Spinal cord (tissue), 10 donors: Measurements from ENCODE around the gene TNFRSF8. TPM values are rescaled to one million over a fixed set of nuclear protein-coding genes. Genes with fewer than 3 reads are reported as not detected.

Source experiments
- DNase-seq, 6 donors: peaks; one replicate each; pipeline versions ENCODE4 v3.0.0 to v3.0.0-alpha.2; 2013 to 2015; ENCODE audit warnings: low spot score in 6 of 6, low read depth in 4 of 6
- H3K27ac ChIP-seq: one replicate; pipeline ENCODE4 v1.5.1; 2013; ENCODE audit warnings: low read depth, low read length, control low read depth
- H3K27me3 ChIP-seq: one replicate; pipeline ENCODE4 v1.6.1; 2013; ENCODE audit warnings: low read length; ENCODE audit not compliant: control insufficient read depth, insufficient read depth
- H3K36me3 ChIP-seq: one replicate; pipeline ENCODE4 v1.6.1; 2013; ENCODE audit warnings: low read length; ENCODE audit not compliant: control insufficient read depth, insufficient read depth
- H3K4me1 ChIP-seq: one replicate; pipeline ENCODE4 v1.6.1; 2013; ENCODE audit warnings: low read length; ENCODE audit not compliant: control insufficient read depth, insufficient read depth
- H3K4me3 ChIP-seq: one replicate; pipeline ENCODE4 v1.5.1; 2013; ENCODE audit warnings: low read depth, low read length, control low read depth
- H3K9me3 ChIP-seq: one replicate; pipeline ENCODE4 v1.6.1; 2013; ENCODE audit warnings: low read length; ENCODE audit not compliant: control insufficient read depth, insufficient read depth
- WGBS: methylation state at CpG from one replicate; pipeline ENCODE4 v1.1.5; 2013; ENCODE audit warnings: missing lambda C conversion rate; ENCODE audit not compliant: insufficient coverage; 5-methylcytosine and 5-hydroxymethylcytosine counted together
- polyA plus RNA-seq, 2 donors: library from polyadenylated mRNA; unstranded; fragments of 120-200 nt; gene quantifications; one replicate each; pipeline ENCODE4 v1.2.1, GENCODE V29; 2013; ENCODE audit not compliant: insufficient read length in 2 of 2
- total RNA-seq, 2 donors: library from RNA; depleted of rRNA in 1 of 2; stranded (reverse); fragments of 120-200 nt in 1 of 2; fragments of >200 nt in 1 of 2; gene quantifications; one replicate each; pipeline versions ENCODE4 v1.2.3 to v1.2.4, GENCODE V29; 2013 to 2014
- donor health status: healthy.

The TNFRSF8 gene
- total and polyA plus RNA-seq, 4 donors: 0.11 to 0.20 (median 0.12) TPM; not detected in 1

GRCh38 chr1:12177156-12177998, 114.3 kb downstream of the TNFRSF8 start:
- no peaks in the 10 kb centered on the region for H3K9me3 ChIP-seq
- H3K27ac ChIP-seq: no peak overlapping the region
- no peaks in the 10 kb centered on the region for H3K27me3 ChIP-seq
- DNase-seq: no peak
- H3K4me3 ChIP-seq: no peak overlapping the region
- no peaks in the 10 kb centered on the region for H3K36me3 ChIP-seq
- 71% methylated on average over 21 of the region's 24 CpGs for WGBS
- peaks cover 58% of the 10 kb centered on the region for H3K4me1 ChIP-seq

- H3K27ac ChIP-seq: no peak overlapping the region
- H3K27me3 ChIP-seq: no peaks in the 10 kb centered on the region
- WGBS: 35% methylated on average over 9 of the region's 14 CpGs
- H3K4me1 ChIP-seq: peaks cover 59% of the 10 kb centered on the region
- no peaks in the 10 kb centered on the region for H3K36me3 ChIP-seq
- peak in 2 of 6 donors; percentile 52 to 75 for DNase-seq
- no peaks in the 10 kb centered on the region for H3K9me3 ChIP-seq
- no peak overlapping the region for H3K4me3 ChIP-seq
Measured at GRCh38 chr1:12177999-12178441, 114.9 kb downstream of the TNFRSF8 start.

- WGBS: 53% methylated on average over 11 of the region's 11 CpGs
- no peak overlapping the region for H3K27ac ChIP-seq
- H3K4me1 ChIP-seq: peaks cover 59% of the 10 kb centered on the region
Measured at GRCh38 chr1:12178511-12178910, 115.4 kb downstream of the TNFRSF8 start.

GRCh38 chr1:12179111-12179519, 116.0 kb downstream of the TNFRSF8 start:
- WGBS: 40% methylated on average over 16 of the region's 17 CpGs
- Histone ChIP-seq H3K4me3 (no peak overlapping the region), H3K27ac (peak overlapping the region; percentile 15), H3K4me1 (peaks cover 58% of the 10 kb centered on the region), H3K9me3 (no peaks in the 10 kb centered on the region), H3K27me3 (no peaks in the 10 kb centered on the region), H3K36me3 (no peaks in the 10 kb centered on the region)
- DNase-seq: no peak

More at GRCh38 chr1:12178511-12178910, 115.4 kb downstream of the TNFRSF8 start:
- Histone ChIP-seq H3K27me3 (no peaks in the 10 kb centered on the region), H3K9me3 (no peaks in the 10 kb centered on the region), H3K4me3 (no peak overlapping the region), H3K36me3 (no peaks in the 10 kb centered on the region)
- DNase-seq: no peak

- Histone ChIP-seq H3K27ac (peak overlapping the region; percentile 15), H3K36me3 (no peaks in the 10 kb centered on the region), H3K9me3 (no peaks in the 10 kb centered on the region), H3K4me1 (peaks cover 59% of the 10 kb centered on the region), H3K27me3 (no peaks in the 10 kb centered on the region), H3K4me3 (no peak overlapping the region)
- DNase-seq: no peak
- WGBS: 93% methylated on average over 8 of the region's 8 CpGs
Measured at GRCh38 chr1:12179676-12180075, 116.6 kb downstream of the TNFRSF8 start.

- no peaks in the 10 kb centered on the region for H3K36me3 ChIP-seq
- H3K27ac ChIP-seq: no peak overlapping the region
- H3K27me3 ChIP-seq: no peaks in the 10 kb centered on the region
- DNase-seq: no peak
- 83% methylated on average over 8 of the region's 10 CpGs for WGBS
- peaks cover 59% of the 10 kb centered on the region for H3K4me1 ChIP-seq
- H3K4me3 ChIP-seq: no peak overlapping the region
- H3K9me3 ChIP-seq: no peaks in the 10 kb centered on the region
Measured at GRCh38 chr1:12180315-12180714, 117.2 kb downstream of the TNFRSF8 start.

- Histone ChIP-seq H3K27me3 (no peaks in the 10 kb centered on the region), H3K4me3 (no peak overlapping the region), H3K9me3 (no peaks in the 10 kb centered on the region), H3K4me1 (peaks cover 61% of the 10 kb centered on the region), H3K36me3 (no peaks in the 10 kb centered on the region), H3K27ac (no peak overlapping the region)
- no peak for DNase-seq
- 87% methylated on average over 7 of the region's 7 CpGs for WGBS
Measured at GRCh38 chr1:12180903-12181302, 117.8 kb downstream of the TNFRSF8 start.

- H3K4me1 ChIP-seq: peaks cover 68% of the 10 kb centered on the region
- DNase-seq: no peak
- H3K27ac ChIP-seq: no peak overlapping the region
- H3K36me3 ChIP-seq: no peaks in the 10 kb centered on the region
- no peaks in the 10 kb centered on the region for H3K27me3 ChIP-seq
- H3K9me3 ChIP-seq: no peaks in the 10 kb centered on the region
- 94% methylated on average over 2 of the region's 7 CpGs for WGBS
- H3K4me3 ChIP-seq: no peak overlapping the region
Measured at GRCh38 chr1:12181568-12181967, 118.5 kb downstream of the TNFRSF8 start.

GRCh38 chr1:12182410-12182984, 119.4 kb downstream of the TNFRSF8 start:
- H3K4me1 ChIP-seq: peaks cover 64% of the 10 kb centered on the region

More at GRCh38 chr1:12182410-12182984, 119.4 kb downstream of the TNFRSF8 start:
- Histone ChIP-seq H3K9me3 (no peaks in the 10 kb centered on the region), H3K36me3 (no peaks in the 10 kb centered on the region), H3K27me3 (no peaks in the 10 kb centered on the region), H3K27ac (no peak overlapping the region), H3K4me3 (no peak overlapping the region)
- no CpG with 5 or more reads among the region's 4 CpGs for WGBS
- no peak for DNase-seq
